GM12878 (cell line): Measurements from ENCODE around the gene MRAP2. TPM values are rescaled to one million over a fixed set of nuclear protein-coding genes. Genes with fewer than 3 reads are reported as not detected.

ENCODE experiments used
- ATAC-seq: fragments of 200-7000 bp; cut with Tn5 transposase; 3 replicates; pipeline ENCODE4 v1.9.1; 2020; ENCODE audit warnings: mild to moderate bottlenecking, moderate library complexity
- BruUV-seq: library from RNA; stranded (reverse); fragments of 400-500 nt; replicated peaks from 2 replicates; lab custom pipeline; 2021; lab: Mats Ljungman, UMichigan
- CTCF ChIA-PET: fragments of 300-600 bp; sonication (Branson Sonifier 250); formaldehyde crosslinking; extraction: SDS; loops from one replicate; lab custom pipeline; 2021; ENCODE audit warnings: inconsistent platforms; lab: Yijun Ruan, JAX
- POLR2A ChIA-PET: fragments of 350-600 bp; formaldehyde crosslinking; extraction: SDS; loops from one replicate; lab custom pipeline; 2021; ENCODE audit warnings: inconsistent platforms; lab: Charles Lee
- RAD21 ChIA-PET: fragments of 300-600 bp; sonication (Branson Sonifier 250); formaldehyde crosslinking; loops from one replicate; lab custom pipeline; 2023; ENCODE audit warnings: antibody characterized with exemption; ENCODE audit not compliant: unreplicated experiment; lab: Charles Lee
- SMC1A ChIA-PET: fragments of 300-600 bp; sonication (Branson Sonifier 250); formaldehyde crosslinking; loops from one replicate; lab custom pipeline; 2023; ENCODE audit not compliant: unreplicated experiment, uncharacterized antibody; lab: Charles Lee
- DNase-seq: peaks from one replicate; pipeline ENCODE4 v3.0.0-alpha.2; 2011; ENCODE audit warnings: low read depth, low spot score
- FAIRE-seq: peaks from 3 replicates; lab custom pipeline; 2011; peaks lifted over from hg19 to GRCh38; lab: Jason Lieb, UNC
- H2AFZ ChIP-seq: 2 replicates; pipeline ENCODE4 v1.6.0; 2011; ENCODE audit warnings: low read depth, low read length, control low read depth; ENCODE audit not compliant: control insufficient read depth
- H3K27ac ChIP-seq: 2 replicates; pipeline ENCODE4 v1.5.1; 2011; ENCODE audit warnings: control low read depth; ENCODE audit not compliant: control insufficient read depth, insufficient read depth
- H3K27me3 ChIP-seq, 2 experiments: replicated peaks in 1 of 2; 2 replicates each; pipeline versions ENCODE4 v1.6.0 to v1.6.1; 2011; ENCODE audit warnings: low read length in 1 of 2; ENCODE audit not compliant: control insufficient read depth in 2 of 2, insufficient read depth in 2 of 2
- H3K36me3 ChIP-seq, 2 experiments: 2 replicates each; pipeline ENCODE4 v1.5.1; 2011; ENCODE audit warnings: low read length in 1 of 2; ENCODE audit not compliant: control insufficient read depth in 2 of 2, insufficient read depth in 2 of 2
- H3K4me1 ChIP-seq: 2 replicates; pipeline ENCODE4 v1.6.1; 2011; ENCODE audit warnings: mild to moderate bottlenecking, low read length, moderate library complexity, mixed read lengths; ENCODE audit not compliant: control insufficient read depth, insufficient read depth
- H3K4me2 ChIP-seq: 2 replicates; pipeline ENCODE4 v1.6.0; 2011; ENCODE audit warnings: control low read depth; ENCODE audit not compliant: control insufficient read depth, insufficient read depth
- H3K4me3 ChIP-seq: fragments of 200-600 bp; sonication (generic); 2 replicates; pipeline ENCODE4 v1.5.1; 2016
- H3K79me2 ChIP-seq: 2 replicates; pipeline ENCODE4 v1.6.0; 2011; ENCODE audit warnings: low read length; ENCODE audit not compliant: control insufficient read depth, insufficient read depth
- H3K9ac ChIP-seq: 2 replicates; pipeline ENCODE4 v1.8.0; 2011; ENCODE audit warnings: low read length, control low read depth, mixed read lengths; ENCODE audit not compliant: control insufficient read depth, insufficient read depth
- H3K9me3 ChIP-seq: replicated peaks from 3 replicates; pipeline ENCODE4 v1.5.1; 2011; ENCODE audit warnings: mild to moderate bottlenecking, low read length; ENCODE audit not compliant: control insufficient read depth, insufficient read depth
- H4K20me1 ChIP-seq: 2 replicates; pipeline ENCODE4 v1.6.0; 2011; ENCODE audit not compliant: control insufficient read depth, insufficient read depth
- BRCA1 ChIP-seq: IDR thresholded peaks from 2 replicates; pipeline ENCODE4 v1.6.1; 2011; ENCODE audit warnings: low read depth, low read length, improper control_type of control experiment
- E2F8 ChIP-seq: fragments of 450-650 bp; IDR thresholded peaks from 2 replicates; pipeline ENCODE4 v1.6.1; 2018; ENCODE audit warnings: mild to moderate bottlenecking, low read depth, moderate library complexity; ENCODE audit not compliant: partially characterized antibody
- HSF1 ChIP-seq: fragments of 150-350 bp; IDR thresholded peaks from 2 replicates; pipeline ENCODE4 v1.6.1; 2014; ENCODE audit warnings: mild to moderate bottlenecking, low read depth, low read length
- MXI1 ChIP-seq: fragments of 150-350 bp; IDR thresholded peaks from 2 replicates; pipeline ENCODE4 v1.6.1; 2011; ENCODE audit warnings: low read depth, mild to moderate bottlenecking, inconsistent platforms, low read length, improper control_type of control experiment
- NR2C2 ChIP-seq: IDR thresholded peaks from 2 replicates; pipeline ENCODE4 v1.6.1; 2011; ENCODE audit warnings: borderline replicate concordance, low read depth; ENCODE audit not compliant: control insufficient read depth, insufficient read length
- SP1 ChIP-seq: IDR thresholded peaks from one replicate; pipeline ENCODE4 v1.6.1; 2011; ENCODE audit warnings: low read depth, low read length
- SREBF2 ChIP-seq: IDR thresholded peaks from 2 replicates; pipeline ENCODE4 v1.6.1; 2012; ENCODE audit warnings: mild to moderate bottlenecking, low read length
- ZBTB40 ChIP-seq: fragments of 450-650 bp; IDR thresholded peaks from 2 replicates; pipeline ENCODE4 v1.6.1; 2016; ENCODE audit warnings: mild to moderate bottlenecking, moderate library complexity, borderline replicate concordance
- ZNF687 ChIP-seq: fragments of 450-650 bp; IDR thresholded peaks from 2 replicates; pipeline ENCODE4 v1.6.1; 2017; ENCODE audit warnings: mild to moderate bottlenecking, moderate library complexity
- WGBS: methylation state at CpG from one replicate; pipeline ENCODE4 v1.1.6; 2016; ENCODE audit warnings: low lambda C conversion rate; ENCODE audit not compliant: insufficient replicate concordance, insufficient coverage; ENCODE audit errors: missing lambda C conversion rate; 5-methylcytosine and 5-hydroxymethylcytosine counted together
- in situ Hi-C: fragments of 300-500 bp; cut with MboI; formaldehyde crosslinking; loops from 9 replicates; pipeline ENCODE4 v1.14.3; 2018; ENCODE audit warnings: mixed read lengths
- intact Hi-C: fragments of 100-400 bp; cut with micrococcal nuclease; formaldehyde crosslinking; loops from one replicate; pipeline ENCODE4 v1.14.2; 2022; ENCODE audit not compliant: unreplicated experiment
- polyA plus RNA-seq, 11 experiments: library from polyadenylated mRNA; depleted of rRNA in 4 of 11; unstranded in 6 of 11; stranded (reverse) in 5 of 11; fragments of >200 nt; fragmentation: Nextera tagmentation in 4 of 11; fragmentation: Illumina TruSeq in 1 of 11; extraction: Ambion mirVana in 4 of 11; extraction: Trizol in 1 of 11; gene quantifications; 1 replicate in 1 of 11; 2 replicates in 10 of 11; pipeline versions ENCODE4 v1.2.1 to v1.2.3, GENCODE V29; 2011 to 2016; ENCODE audit warnings: inconsistent platforms in 2 of 11, missing spikeins in 2 of 11, low read depth in 1 of 11
- total RNA-seq, 4 experiments: library from RNA; depleted of rRNA in 3 of 4; stranded (reverse); fragments of >200 nt in 3 of 4; fragmentation: Illumina TruSeq in 1 of 4; extraction: Trizol in 1 of 4; gene quantifications; 2 replicates each; pipeline versions ENCODE4 v1.2.1 to v1.2.3, GENCODE V29; 2013 to 2021

The MRAP2 gene
- total and polyA plus RNA-seq, 10 of the 15 experiments (the other 5 are each of a cell fraction or from before 2014, with no cell fraction given): not detected

GRCh38 chr6:84135291-84135690, 101.7 kb downstream of the MRAP2 start (continued):
- TF ChIP-seq HSF1: no peak

GRCh38 chr6:84136364-84137050, 102.9 kb downstream of the MRAP2 start:
- Histone ChIP-seq H3K9ac (no peak overlapping the region), H3K79me2 (no peaks in the 10 kb centered on the region), H3K4me1 (no peaks in the 10 kb centered on the region), H3K36me3 (no peaks in the 10 kb centered on the region; a peak in 1 of 4 replicates), H3K4me3 (no peak overlapping the region), H3K27me3 (no peaks in the 10 kb centered on the region), H3K27ac (no peak overlapping the region), H3K9me3 (no peaks in the 10 kb centered on the region), H3K4me2 (no peak overlapping the region), H4K20me1 (no peaks in the 10 kb centered on the region), H2AFZ (no peak overlapping the region)
- RAD21 ChIA-PET: no interaction called here
- no peak for FAIRE-seq
- in situ Hi-C loops (no loop called here), intact Hi-C loops (no loop called here)
- SMC1A ChIA-PET: no interaction called here
- BruUV-seq: no TSS peak
- DNase-seq: no peak
- POLR2A ChIA-PET: no interaction called here
- WGBS: 85% methylated on average over 4 of the region's 4 CpGs
- CTCF ChIA-PET: no interaction called here
- ATAC-seq: no peak
- TF ChIP-seq SREBF2: no peak
- TF ChIP-seq SP1: no peak
- TF ChIP-seq E2F8: no peak
- TF ChIP-seq ZBTB40: no peak
- TF ChIP-seq MXI1: no peak
- TF ChIP-seq NR2C2: no peak
- TF ChIP-seq BRCA1: no peak
- no peak for TF ChIP-seq ZNF687
